COLO829 (cell line): ENCODE results near the gene HPS4.
"Not testable (repeated sequence)": the region's sequence is repeated elsewhere in the genome, so short reads cannot be mapped to it uniquely, and the experiment has no call there.

ENCODE experiments used
- DNase-seq: peaks from one replicate; pipeline ENCODE4 v3.0.0; 2012; ENCODE audit warnings: low spot score

The HPS4 gene

DNA sequence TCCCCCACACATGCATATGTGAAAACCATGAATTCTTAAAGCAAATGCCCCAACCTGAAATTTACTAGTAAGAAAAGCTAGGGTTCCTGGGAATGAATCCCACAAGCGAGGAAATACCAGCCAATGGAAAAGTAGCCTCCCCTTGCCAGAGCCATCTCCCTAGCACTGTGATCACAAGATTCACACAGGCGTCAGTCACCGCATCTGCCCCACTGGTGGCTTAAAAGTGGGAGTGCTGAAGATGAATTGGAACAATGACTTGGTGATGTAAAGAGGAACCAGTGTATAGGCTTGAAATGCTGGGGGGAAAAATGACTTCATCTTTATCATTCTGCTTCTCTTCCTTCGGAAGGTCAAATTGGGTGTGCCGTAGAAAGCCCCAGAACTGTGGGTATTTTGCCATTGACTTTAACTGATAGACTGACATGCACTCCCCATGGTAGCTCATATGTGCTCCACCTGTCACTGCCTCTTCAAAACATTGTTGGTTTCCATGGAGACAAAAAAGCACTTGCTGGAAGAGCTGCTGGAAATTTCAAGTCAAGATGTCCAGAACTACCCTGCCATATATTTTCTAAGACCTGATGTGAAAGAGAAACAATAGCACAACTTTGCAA, 73.8 kb downstream of the HPS4 start:
- no peak for DNase-seq

DNA sequence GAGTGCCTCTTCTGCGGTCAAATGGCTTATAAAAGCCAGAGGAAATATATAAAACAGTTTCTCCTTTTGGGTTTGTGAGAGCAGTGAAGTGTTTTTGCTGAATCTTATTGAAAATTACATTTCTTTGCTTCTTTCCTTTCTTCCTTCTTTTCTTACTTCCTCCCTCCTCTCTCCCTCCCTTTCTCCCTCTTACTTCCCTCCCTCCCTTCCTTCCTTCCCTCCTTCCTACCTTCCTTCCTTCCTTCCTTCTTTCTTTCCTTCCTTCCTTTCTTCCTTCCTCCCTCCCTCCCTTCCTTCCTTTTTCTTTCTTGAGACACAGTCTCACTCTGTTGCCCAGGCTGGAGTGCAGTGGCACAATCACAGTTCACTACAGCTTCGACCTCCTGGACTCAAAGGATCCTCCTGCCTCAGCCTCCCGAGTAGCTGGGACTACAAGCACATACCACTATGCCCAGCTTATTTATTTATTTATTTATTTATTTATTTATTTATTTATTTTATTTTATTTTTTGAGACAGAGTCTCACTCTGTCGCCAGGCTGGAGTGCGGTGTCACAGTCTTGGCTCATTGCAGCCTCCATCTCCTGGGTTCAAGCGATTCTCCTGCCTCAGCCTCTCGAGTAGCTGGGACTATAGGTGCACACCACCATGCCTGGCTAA, 74.9 kb downstream of the HPS4 start:
- not testable (repeated sequence) for DNase-seq

GRCh38 chr22:26406118-26406517, 77.5 kb downstream of the HPS4 start:
- DNase-seq, result no peak

- no peak for DNase-seq
Measured at GRCh38 chr22:26404851-26405421, 78.6 kb downstream of the HPS4 start.

DNA sequence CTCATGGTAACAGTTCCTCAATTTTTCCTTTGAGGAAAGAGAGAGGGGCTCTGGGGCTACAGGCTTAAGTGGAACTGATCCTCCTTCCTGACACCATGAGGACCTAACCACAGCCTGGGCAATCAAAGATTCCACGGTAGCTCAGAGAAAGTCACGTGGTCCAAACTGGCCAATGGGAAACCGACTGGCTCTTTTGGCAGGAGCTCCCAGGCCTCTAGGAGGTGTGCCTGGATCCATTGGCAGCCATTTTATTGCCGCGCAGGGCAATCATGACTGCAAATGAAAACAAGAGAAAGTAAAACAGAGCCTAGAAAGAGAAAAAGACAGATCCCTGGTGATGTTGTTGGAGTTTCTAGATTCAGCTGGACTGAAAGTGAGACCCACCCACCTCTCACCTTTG, 81.9 kb downstream of the HPS4 start:
- DNase-seq, result no peak
